GM23338 (cell line): ENCODE measurements around the gene PSMD4. TPM values are rescaled to one million over a fixed set of nuclear protein-coding genes. Genes with fewer than 3 reads are reported as not detected.

Experiments
- polyA plus RNA-seq: library from polyadenylated mRNA; unstranded; fragments of >200 nt; fragmentation: Nextera tagmentation; extraction: Ambion mirVana; gene quantifications from 2 replicates; pipeline ENCODE4 v1.2.1, GENCODE V29; 2016
- small RNA-seq: library from RNA; depleted of rRNA; stranded (forward); fragments of <200 nt; gene quantifications from one replicate; pipeline ENCODE3, GENCODE V24; 2014; ENCODE audit warnings: low replicate concordance
- total RNA-seq: library from RNA; depleted of rRNA; stranded (reverse); fragments of >200 nt; shearing (Covaris generic); gene quantifications from 2 replicates; pipeline ENCODE4 v1.2.3, GENCODE V29; 2014; rRNA removed

The PSMD4 gene
- total and polyA plus RNA-seq, 2 experiments from 2014 or later, result 171 to 235 TPM

Small RNAs within 50 kb of the gene (small RNA-seq; reads per million reads assigned to genes)
- gene RN7SL444P, result 1.1 reads per million, percentile 66 among the genes with 10 or more reads in this experiment

Other genes starting within 250 kb of the PSMD4 start
- gene MINDY1, start 247.8 kb upstream of the PSMD4 start, total RNA-seq, result 9.7 and 10.3 TPM in 2 replicates
- gene MINDY1, start 247.8 kb upstream of the PSMD4 start, polyA plus RNA-seq, result 4.2 and 4.5 TPM in 2 replicates
- 23.7 and 33.2 TPM in 2 replicates for gene PRUNE1, start 246.3 kb upstream of the PSMD4 start, total RNA-seq
- gene PRUNE1, start 246.3 kb upstream of the PSMD4 start, polyA plus RNA-seq, result 14.7 and 16.7 TPM in 2 replicates
- gene BNIPL, start 218.1 kb upstream of the PSMD4 start, total RNA-seq, result 1.2 and 2.4 TPM in 2 replicates
- gene BNIPL, start 218.1 kb upstream of the PSMD4 start, polyA plus RNA-seq, result 0.59 and 0.91 TPM in 2 replicates
- gene C1orf56, start 207.0 kb upstream of the PSMD4 start, total RNA-seq, result 1.6 and 3.9 TPM in 2 replicates
- gene C1orf56, start 207.0 kb upstream of the PSMD4 start, polyA plus RNA-seq, result 26.3 and 27.8 TPM in 2 replicates
- gene CDC42SE1, start 195.1 kb upstream of the PSMD4 start, total RNA-seq, result 44.9 and 49.1 TPM in 2 replicates
- gene CDC42SE1, start 195.1 kb upstream of the PSMD4 start, polyA plus RNA-seq, result 18.3 and 18.4 TPM in 2 replicates
- gene MLLT11, start 194.3 kb upstream of the PSMD4 start, total RNA-seq, result 10.6 and 11.3 TPM in 2 replicates
- 19.7 and 22.6 TPM in 2 replicates for gene MLLT11, start 194.3 kb upstream of the PSMD4 start, polyA plus RNA-seq
- gene GABPB2, start 184.0 kb upstream of the PSMD4 start, total RNA-seq, result 2.6 and 2.8 TPM in 2 replicates
- gene GABPB2, start 184.0 kb upstream of the PSMD4 start, polyA plus RNA-seq, result 0.82 and 1.1 TPM in 2 replicates
- gene SEMA6C, start 108.1 kb upstream of the PSMD4 start, total RNA-seq, result 12.3 and 24.4 TPM in 2 replicates
- 6.2 and 8.5 TPM in 2 replicates for gene SEMA6C, start 108.1 kb upstream of the PSMD4 start, polyA plus RNA-seq
- not detected in 2 replicates for gene TNFAIP8L2, start 98.1 kb upstream of the PSMD4 start, total RNA-seq
- gene TNFAIP8L2, start 98.1 kb upstream of the PSMD4 start, polyA plus RNA-seq, result 0.40 and 0.49 TPM in 2 replicates
- 5.7 and 6.4 TPM in 2 replicates for gene LYSMD1, start 88.8 kb upstream of the PSMD4 start, total RNA-seq
- gene LYSMD1, start 88.8 kb upstream of the PSMD4 start, polyA plus RNA-seq, result 3.6 and 4.0 TPM in 2 replicates
- 26.3 and 27.1 TPM in 2 replicates for gene SCNM1, start 88.6 kb upstream of the PSMD4 start, total RNA-seq
- 88.9 and 92.3 TPM in 2 replicates for gene SCNM1, start 88.6 kb upstream of the PSMD4 start, polyA plus RNA-seq
- 1.3 TPM in 1 of 2 replicates, not detected in the other for gene TMOD4, start 78.8 kb upstream of the PSMD4 start, total RNA-seq
- gene TMOD4, start 78.8 kb upstream of the PSMD4 start, polyA plus RNA-seq, result not detected in 2 replicates
- gene VPS72, start 64.5 kb upstream of the PSMD4 start, total RNA-seq, result 60.2 and 64.0 TPM in 2 replicates
- gene VPS72, start 64.5 kb upstream of the PSMD4 start, polyA plus RNA-seq, result 90.3 and 95.3 TPM in 2 replicates
- 61.4 and 63.3 TPM in 2 replicates for gene PIP5K1A, start 56.2 kb upstream of the PSMD4 start, total RNA-seq
- gene PIP5K1A, start 56.2 kb upstream of the PSMD4 start, polyA plus RNA-seq, result 23.2 and 31.4 TPM in 2 replicates
- 63.1 and 63.9 TPM in 2 replicates for gene ZNF687, start 27.6 kb downstream of the PSMD4 start, total RNA-seq
- gene ZNF687, start 27.6 kb downstream of the PSMD4 start, polyA plus RNA-seq, result 7.7 and 8.2 TPM in 2 replicates
- 19.1 and 25.5 TPM in 2 replicates for gene PI4KB, start 72.7 kb downstream of the PSMD4 start, total RNA-seq
- gene PI4KB, start 72.7 kb downstream of the PSMD4 start, polyA plus RNA-seq, result 12.3 and 15.3 TPM in 2 replicates
- gene RFX5, start 92.5 kb downstream of the PSMD4 start, total RNA-seq, result 44.5 and 48.5 TPM in 2 replicates
- gene RFX5, start 92.5 kb downstream of the PSMD4 start, polyA plus RNA-seq, result 13.0 and 13.3 TPM in 2 replicates
- gene SELENBP1, start 118.0 kb downstream of the PSMD4 start, total RNA-seq, result 13.4 and 14.5 TPM in 2 replicates
- gene SELENBP1, start 118.0 kb downstream of the PSMD4 start, polyA plus RNA-seq, result 10.7 and 12.3 TPM in 2 replicates
- gene PSMB4, start 144.8 kb downstream of the PSMD4 start, total RNA-seq, result 348 and 352 TPM in 2 replicates
- 417 and 443 TPM in 2 replicates for gene PSMB4, start 144.8 kb downstream of the PSMD4 start, polyA plus RNA-seq
- gene POGZ, start 204.8 kb downstream of the PSMD4 start, total RNA-seq, result 65.1 and 72.5 TPM in 2 replicates
- gene POGZ, start 204.8 kb downstream of the PSMD4 start, polyA plus RNA-seq, result 34.7 and 47.0 TPM in 2 replicates